HG03060 (cell line): ENCODE data around the gene DIAPH2.
"Not testable (repeated sequence)": the region's sequence is repeated elsewhere in the genome, so short reads cannot be mapped to it uniquely, and the experiment has no call there.

Source experiments
- ATAC-seq: cut with Tn5 transposase; IDR thresholded peaks from one replicate; pipeline ENCODE4 v1.9.1; 2021; ENCODE audit warnings: low read depth, moderate number of reproducible peaks; ENCODE audit not compliant: unreplicated experiment

DIAPH2 gene

DNA sequence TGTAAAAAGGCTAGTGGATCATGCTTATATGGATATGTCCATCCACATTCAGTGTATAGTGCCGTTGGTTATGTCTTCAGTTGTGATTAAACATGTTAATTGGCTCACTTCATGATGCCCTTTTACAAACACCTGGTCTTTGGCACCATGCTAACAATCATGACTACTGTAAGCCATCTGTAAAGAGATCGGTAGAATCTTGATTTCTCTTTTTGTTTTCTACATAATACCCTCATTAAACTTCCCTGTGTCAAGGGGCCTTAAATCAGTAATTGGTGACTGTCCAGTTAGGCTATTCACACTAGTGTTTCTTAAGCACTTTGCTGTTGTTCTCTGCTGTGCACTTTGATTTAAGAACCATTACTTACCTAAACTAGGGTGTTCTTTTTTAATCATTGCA lies 674.3 kb downstream of the DIAPH2 start:
- ATAC-seq = no peak

DNA sequence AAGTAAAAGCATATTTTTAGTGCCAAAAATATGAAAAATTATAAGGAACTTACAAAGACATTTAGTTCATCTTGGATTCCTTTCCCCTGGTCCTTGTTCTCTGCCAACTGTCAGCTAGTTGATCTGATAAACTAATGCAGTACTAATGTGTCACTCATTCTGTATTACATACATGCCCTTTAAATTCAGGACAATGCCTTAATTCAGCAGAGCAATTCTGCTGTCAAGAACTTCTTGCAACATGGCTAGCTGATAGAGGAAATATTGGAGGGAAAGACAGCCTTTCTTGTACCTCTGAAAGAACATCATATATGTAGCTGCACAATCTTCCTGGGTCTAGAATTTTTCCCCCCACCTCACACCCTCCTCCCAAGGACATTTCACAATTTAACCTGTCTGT lies 679.2 kb downstream of the DIAPH2 start:
- no peak for ATAC-seq

DNA sequence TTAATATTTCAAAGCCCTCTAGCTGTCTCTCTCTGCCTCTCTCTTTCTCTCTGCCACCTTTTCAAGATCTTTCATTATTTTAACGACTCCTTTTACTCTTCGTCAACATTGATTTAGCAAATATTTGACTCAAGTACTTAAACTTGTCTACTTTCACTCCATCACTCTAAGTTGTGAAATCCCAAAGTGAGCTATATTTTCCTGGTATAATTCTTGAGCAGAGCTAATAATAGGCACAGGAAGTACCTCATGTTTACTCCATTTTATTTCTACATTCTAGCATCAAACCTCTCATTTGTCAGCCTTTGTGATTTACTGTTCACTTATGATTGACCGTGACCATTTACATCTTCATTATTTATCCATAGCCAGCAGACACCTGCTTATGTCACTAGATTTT lies 681.6 kb downstream of the DIAPH2 start:
- no peak for ATAC-seq

DNA sequence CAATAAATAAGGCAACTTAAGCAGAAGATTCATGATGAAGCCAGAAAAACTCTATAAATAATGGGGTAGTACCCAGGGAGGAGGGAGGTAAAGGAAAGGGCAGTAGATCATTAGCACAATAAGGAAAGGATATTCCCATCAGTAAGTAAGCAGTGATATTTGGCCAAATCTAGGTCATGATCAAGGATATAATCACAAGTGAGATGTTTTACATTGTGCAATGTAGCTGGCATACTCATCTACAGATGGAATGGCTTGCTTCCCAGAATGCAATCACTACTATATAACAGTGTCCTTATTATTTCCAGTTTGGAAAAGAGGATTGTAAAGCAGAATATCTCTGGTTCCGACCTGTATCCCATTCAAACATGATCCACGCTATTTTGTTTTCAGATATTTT lies 682.5 kb downstream of the DIAPH2 start:
- no peak for ATAC-seq

DNA sequence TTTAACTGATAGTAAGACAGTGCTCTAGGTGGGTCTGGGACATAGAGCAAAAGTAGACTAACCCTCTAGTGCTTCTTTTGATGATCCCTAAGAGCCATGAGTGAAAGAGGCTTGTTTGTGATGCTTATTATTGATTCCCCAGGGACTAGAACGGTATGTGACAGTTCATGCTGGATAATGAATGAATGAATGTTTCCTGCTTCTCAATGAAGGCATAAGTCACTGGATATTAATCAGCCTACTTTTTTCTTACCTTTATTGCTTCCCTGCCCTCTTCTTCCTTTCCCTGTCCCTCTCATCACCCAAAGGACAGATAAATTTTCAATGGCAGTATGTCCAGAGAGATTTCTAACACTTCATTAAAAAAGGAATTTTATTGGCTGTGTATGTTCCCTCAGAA lies 685.3 kb downstream of the DIAPH2 start:
- ATAC-seq = no peak

DNA sequence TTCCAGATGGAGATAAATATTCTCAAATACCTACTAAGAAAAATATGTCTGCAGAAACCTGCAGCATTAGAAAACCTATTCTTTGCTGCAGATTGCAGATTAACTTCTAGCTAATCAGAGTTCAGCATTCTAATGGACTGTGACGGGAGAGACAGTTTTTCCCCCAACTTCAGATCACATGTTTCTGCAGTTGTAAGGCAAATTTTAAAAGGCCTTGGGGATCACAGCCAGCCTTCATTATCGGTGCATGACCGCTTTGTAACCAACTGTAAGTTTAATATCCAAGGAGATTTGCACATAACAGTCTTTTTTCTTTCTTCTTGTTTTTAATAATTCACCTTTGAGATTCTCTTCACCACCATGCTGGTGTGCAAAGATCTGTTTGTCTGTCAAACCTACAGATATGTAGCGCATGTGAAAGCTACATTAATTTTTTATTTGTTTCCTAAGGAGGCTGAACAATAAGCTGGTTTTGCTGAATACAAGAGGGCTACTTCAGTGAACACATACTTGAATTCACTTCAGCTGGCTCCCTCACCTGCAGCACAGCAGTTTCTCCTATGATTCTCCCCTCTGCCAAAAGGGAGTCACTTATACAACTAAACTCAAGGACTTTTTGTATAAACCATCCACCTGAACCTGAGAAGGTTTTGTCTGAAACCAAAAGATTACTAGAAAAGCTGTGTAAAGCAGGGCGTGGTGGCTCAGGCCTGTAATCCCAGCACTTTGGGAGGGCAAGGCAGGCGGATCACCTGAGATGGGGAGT lies 687.5 kb downstream of the DIAPH2 start:
- no peak for ATAC-seq

DNA sequence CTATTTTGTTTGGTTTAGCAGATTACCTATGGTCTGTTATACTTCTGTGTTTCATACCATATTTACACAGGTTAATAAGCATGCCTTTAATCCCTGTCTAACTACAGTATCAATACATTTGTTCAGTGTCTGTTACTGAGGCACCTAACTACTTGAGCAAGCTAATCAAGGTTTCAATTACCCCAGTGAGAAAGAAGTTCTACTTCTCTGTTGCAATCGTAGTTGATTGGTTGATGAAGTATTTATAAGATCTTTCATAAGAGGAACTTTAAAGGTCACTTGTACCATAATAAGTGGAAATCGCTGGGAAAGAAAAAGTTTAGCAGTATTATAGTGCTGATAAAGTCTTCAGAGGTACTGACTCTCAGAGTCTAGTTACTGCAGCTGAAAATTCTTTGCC lies 689.6 kb downstream of the DIAPH2 start:
- no peak for ATAC-seq

DNA sequence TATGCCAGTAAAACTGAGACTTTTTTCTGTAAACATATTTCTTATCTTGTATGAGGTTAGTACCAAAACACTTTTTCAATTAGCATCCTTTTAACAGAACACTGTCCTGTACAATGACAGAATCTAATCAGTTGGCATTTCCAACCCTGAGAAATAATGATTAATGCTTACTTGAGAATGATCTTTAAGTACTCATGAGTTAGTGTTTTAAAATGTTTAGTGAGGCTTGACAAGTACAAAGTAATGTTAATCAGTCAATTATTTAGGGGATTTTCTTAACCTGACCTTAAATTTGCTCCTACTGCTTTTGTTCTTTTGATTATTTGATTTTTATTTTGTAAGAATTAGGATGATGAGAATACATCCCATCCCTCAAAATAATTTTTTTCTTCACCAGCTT lies 695.6 kb downstream of the DIAPH2 start:
- no peak for ATAC-seq

DNA sequence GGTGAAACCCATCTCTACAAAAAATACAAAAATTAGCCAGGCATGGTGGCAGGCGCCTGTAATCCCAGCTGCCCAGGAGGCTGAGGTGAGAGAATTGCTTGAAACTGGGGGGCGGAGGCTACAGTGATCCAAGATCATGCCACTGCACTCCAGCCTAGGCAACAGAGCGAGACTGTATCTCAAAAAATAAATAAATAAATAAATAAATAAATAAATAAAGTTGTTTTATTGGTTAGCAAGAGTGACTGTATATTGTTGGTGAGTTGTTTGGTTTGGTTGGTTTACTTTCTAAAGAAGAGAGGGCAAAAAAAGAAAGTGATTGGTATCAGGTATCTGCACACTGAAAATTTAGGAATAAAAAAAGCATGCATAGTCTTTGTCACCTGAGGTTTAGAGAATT lies 700.0 kb downstream of the DIAPH2 start:
- no peak for ATAC-seq

DNA sequence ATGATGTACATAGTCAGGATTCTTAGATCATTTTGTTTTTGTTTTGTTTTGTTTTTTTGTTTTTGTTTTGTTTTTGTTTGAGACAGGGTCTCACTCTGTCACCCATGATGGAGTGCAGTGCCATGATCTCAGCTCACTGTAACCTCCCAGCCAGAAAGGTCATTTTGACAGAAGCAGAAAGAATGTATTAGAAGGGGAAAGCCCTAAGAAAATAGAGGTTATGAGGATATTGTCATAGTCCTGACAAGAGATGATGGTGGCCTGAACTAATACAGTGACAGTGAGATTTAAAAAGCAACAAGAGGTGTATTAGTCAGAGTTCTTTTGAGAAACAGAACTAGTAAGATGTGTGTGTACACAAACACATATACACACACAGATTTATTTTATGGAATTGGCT lies 702.4 kb downstream of the DIAPH2 start:
- ATAC-seq = no peak

DNA sequence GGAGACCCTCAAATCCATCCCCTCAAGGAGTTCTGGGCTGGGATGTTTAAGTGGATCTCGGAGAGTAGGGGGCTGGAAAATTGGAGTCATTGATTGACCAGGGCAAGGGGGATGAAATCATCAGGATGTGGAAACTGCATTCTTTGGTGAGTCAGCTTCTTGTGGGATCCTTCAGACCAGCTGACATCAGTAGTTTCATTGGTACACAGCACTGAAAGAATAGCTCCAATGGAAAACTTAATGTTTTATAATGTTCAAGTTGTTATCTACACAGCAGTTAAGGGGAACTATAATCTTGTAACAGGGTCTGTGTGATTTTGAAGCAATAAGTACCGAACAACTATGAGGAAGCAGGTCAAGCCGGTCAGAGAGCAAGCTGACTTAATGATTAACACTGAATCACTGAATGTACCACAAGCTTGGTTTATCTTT lies 705.1 kb downstream of the DIAPH2 start:
- no peak for ATAC-seq

DNA sequence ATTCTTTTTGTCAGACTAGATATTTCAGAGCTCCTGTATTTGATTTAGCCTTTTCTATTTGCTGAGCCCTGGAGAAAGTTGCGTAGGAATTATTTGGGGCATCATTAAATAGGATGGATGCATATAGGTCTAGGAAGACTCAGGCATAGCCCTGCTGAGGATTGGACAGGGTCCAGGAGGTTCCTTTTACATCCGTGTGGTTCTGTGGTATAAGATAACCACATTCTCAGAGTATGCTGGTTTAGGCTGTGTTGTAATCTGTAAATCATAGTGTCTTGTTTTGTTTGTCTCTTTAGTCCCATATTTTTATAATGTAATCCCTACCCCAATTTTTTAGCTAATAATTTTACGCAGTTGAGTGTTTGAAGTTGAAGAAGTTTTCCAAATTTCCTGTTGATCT lies 712.7 kb downstream of the DIAPH2 start:
- ATAC-seq = no peak

DNA sequence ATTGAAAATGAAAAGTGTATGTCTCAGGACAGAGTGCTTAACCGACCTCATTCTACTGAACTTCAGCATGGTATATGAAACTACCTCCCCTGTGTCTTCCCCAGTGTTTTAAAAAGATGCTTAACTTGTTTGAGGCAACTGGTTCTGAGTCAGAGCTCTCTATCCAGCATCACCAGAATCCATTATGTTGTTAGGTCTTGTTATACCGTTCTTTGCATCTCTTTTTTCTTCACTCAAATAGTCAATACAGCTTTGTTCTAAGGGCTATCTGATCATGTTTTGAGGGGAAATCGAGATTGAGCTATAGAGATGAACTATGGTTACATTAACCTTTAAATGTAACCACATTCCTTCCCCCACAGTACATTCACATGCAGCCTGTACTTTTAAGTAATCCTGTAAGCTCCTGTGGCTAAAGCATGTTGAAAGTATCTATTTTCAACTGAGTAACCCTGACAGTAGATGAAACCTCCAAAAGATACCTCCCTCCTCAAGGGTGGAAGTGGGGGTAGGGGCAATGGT lies 713.4 kb downstream of the DIAPH2 start:
- peak; percentile 28 for ATAC-seq

DNA sequence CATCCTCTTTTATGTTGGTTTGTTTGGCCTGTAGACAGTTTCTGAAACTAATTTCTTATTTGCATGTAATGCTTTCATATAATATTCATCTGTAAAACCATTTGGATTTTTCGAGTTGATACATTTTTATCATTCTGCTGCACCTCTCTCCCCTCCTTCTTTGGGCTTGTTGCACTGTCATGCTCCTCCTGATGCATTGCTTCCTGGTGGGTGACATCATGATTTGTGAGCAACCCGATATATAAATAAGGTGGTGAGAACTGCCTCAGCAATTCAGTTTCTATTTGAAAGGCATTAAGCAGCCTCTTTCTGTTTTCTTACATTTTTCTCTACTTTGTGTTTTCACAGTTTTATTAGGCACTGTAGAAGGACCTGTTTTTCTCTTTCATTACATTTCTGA lies 714.8 kb downstream of the DIAPH2 start:
- peak; percentile 29 for ATAC-seq

DNA sequence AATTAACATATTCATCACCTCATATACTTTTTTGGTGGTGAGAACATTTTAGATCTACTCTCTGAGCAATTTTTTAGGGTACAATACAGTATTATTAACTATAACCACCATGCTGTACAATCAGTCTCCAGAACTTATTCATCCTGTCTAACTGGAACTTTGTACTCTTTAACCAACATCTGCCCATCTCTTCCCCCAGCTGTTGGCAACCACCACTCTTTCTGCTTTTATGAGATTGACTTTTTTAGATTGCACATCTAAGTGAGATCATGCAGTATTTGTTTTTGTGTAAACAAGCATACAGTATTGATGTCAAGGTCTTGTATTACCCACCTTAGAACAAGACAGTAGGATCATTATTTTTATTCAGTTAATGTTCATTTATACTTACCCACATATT lies 715.9 kb downstream of the DIAPH2 start:
- no peak for ATAC-seq

DNA sequence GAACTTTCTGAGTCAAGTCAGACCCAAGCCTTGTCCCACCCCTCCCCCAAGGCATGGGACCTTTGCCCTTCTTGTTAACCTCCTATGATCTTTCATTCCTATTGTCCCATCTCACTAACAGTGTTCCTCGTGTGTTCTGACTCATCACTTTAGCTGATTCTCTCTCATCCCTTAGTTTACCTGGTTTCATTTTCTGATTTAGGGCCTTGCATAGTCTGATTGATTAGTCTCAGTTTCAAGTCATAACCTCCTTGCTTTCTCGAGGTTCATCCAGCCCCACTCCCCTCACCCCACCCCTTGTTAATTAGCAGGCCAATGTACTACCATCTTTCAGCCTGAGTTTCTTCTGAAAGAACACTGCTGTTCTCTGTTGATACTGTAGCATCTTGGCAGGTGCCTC lies 716.5 kb downstream of the DIAPH2 start:
- ATAC-seq = peak; percentile 33

DNA sequence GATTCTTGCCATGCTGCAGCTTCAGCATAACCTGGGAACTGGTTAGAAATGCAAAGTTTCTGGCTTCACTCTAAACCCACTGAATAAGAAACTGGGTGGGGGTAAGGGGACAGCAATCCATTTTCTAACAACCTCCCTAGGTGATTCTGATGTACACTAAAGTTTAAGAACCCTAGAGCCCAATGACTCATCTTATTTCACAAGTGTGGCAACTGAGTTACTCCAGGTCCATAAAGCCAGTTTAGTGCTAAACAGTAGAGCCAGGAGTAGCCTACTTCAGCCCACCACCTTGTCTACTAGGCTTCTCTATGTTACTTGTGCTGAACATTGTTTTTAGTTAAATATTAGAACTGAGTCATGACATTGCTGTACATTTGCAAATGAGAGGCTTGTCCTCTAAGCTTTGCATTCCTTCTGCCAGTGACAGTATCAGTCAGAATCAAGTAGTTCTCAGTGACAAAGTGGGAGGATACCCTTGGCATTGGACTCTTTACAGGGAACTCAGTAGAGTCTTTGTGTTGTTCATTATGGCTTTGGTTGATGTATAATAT lies 717.0 kb downstream of the DIAPH2 start:
- no peak for ATAC-seq

DNA sequence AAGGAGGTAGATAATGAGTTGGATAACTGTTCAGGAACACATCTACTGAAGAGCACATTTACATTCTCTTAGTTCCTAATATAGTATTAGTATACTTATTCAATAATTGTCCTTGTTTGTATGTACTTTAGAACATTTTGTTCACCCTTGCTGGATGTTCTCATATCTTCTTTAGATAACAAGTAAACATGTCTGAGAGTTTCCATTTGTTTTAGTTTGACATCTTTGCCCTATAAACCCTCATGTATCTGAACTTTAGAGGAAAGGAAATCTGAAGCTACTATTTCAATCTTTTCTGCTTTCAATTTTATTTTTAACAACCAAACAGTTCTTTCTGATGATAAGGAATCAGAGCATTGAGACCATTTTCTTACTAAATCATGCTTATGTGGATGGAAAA lies 717.7 kb downstream of the DIAPH2 start:
- no peak for ATAC-seq

DNA sequence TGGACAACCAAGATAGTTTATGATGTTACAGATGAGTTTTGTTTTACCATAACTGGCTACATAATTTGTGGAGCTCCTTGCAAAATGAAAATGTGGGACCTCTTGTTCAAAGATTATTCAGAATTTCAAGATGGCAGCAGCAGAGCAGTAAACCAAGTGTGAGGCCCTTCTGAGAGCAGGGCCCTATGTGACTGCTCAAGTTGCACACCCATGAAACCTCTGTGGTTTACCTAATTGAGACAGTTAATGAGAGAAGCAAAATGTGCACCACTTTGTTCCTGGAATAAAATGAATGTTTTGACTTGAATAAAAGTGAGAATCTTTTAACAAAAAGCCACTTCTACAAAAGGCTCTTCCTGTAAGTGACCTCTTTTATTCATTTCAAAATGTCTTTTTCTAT lies 718.3 kb downstream of the DIAPH2 start:
- ATAC-seq = no peak

DNA sequence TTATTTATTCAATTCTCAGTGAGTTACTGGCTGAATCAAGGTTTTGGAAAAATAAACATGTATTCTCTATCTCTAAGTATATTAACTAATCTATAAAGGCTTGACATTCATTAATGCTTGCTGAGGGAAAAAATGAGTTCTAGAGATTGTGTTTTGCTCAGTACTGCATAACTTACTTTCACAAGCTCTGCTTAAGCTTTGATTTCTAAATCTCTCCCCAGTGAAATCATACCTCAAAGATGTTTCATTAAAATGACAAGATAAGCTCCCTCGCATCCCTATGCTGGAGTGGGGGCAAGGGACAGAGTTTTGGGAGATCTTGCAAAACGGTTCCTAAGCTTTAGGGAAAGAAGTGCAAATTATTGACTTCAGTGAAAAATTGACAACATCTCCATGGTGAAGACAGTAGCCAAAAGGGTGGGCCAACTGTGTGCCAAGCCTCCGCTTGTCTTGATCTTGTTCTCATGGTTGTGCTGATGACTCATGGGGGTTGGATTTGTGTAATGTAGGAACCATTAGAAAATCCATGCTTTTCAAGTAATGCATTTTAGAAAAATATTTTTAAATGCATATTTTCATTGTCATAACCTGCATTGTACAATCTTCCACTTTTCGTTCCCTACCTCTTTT lies 720.5 kb downstream of the DIAPH2 start:
- ATAC-seq = no peak

DNA sequence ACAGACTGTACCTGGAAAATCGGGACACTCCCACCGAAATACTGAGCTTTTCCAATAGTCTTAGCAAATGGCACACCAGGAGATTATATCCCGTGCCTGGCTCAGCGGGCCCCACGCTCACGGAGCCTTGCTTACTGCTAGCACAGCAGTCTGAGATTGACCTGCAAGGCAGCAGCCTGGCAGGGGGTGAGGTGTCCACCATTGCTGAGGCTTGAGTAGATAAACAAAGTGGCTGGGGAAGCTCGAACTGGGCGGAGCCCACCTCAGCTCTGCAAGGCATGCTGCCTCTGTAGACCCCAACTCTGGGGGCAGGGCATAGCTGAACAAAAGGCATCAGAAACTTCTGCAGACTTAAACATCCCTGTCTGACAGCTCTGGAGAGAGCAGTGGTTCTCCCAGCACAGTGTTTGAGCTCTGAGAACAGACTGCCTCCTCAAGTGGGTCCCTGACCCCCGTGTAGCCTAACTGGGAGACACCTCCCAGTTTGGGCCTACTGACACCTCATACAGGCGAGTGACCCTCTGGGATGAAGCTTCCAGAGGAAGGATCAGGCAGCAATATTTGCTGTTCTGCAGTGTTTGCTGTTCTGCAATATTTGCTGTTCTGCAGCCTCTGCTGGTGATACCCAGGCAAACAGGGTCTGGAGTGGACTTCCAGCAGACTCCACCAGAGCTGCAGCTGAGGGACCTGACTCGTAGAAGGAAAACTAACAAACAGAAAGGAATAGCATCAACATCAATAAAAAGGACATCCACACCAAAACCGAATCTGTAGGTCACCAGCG lies 725.2 kb downstream of the DIAPH2 start:
- ATAC-seq = not testable (repeated sequence)
